A549 (cell line): ENCODE data around the gene PARD3B. TPM values are rescaled to one million over a fixed set of nuclear protein-coding genes. Genes with fewer than 3 reads are reported as not detected.

Experiments used
- ATAC-seq, 2 experiments: fragments of 200-7000 bp in 1 of 2; fragments of >200 bp in 1 of 2; cut with Nextera tagmentation in 1 of 2; cut with Tn5 transposase in 1 of 2; 3 replicates each; pipeline versions ENCODE4 v1.8.0 to v1.9.1; 2018 to 2020; ENCODE audit warnings: mild to moderate bottlenecking in 1 of 2, moderate library complexity in 1 of 2
- CTCF ChIA-PET: fragments of 300-600 bp; sonication (Branson Sonifier 250); formaldehyde crosslinking; extraction: SDS; loops from one replicate; lab custom pipeline; 2021; ENCODE audit warnings: antibody characterized with exemption, inconsistent platforms; lab: Yijun Ruan, JAX
- POLR2A ChIA-PET: fragments of 350-600 bp; formaldehyde crosslinking; extraction: SDS; loops from one replicate; lab custom pipeline; 2021; ENCODE audit warnings: antibody characterized with exemption, inconsistent platforms; lab: Yijun Ruan, JAX
- DNase-seq, 2 experiments: peaks; one replicate each; pipeline versions ENCODE4 v3.0.0 to v3.0.0-alpha.2; 2011 to 2016; ENCODE audit warnings: low read depth in 1 of 2, low spot score in 1 of 2
- FAIRE-seq: peaks from 2 replicates; lab custom pipeline; 2011; peaks lifted over from hg19 to GRCh38; lab: Jason Lieb, UNC
- H3K27ac ChIP-seq, 2 experiments: fragments of >200 bp; sonication (Bioruptor Twin); formaldehyde crosslinking; 3 replicates each; pipeline ENCODE4 v1.5.1; 2016 to 2017
- H3K4me1 ChIP-seq: fragments of >200 bp; sonication (Bioruptor Twin); formaldehyde crosslinking; 3 replicates; pipeline ENCODE4 v1.6.1; 2016
- H3K4me2 ChIP-seq: fragments of >200 bp; sonication (Bioruptor Twin); formaldehyde crosslinking; 3 replicates; pipeline ENCODE4 v1.6.1; 2016
- H3K4me3 ChIP-seq: fragments of >200 bp; sonication (Bioruptor Twin); formaldehyde crosslinking; 3 replicates; pipeline ENCODE4 v1.5.1; 2016
- H3K9me3 ChIP-seq: fragments of >200 bp; sonication (Bioruptor Twin); formaldehyde crosslinking; 3 replicates; pipeline ENCODE4 v1.6.1; 2016
- BHLHE40 ChIP-seq: IDR thresholded peaks from 2 replicates; pipeline ENCODE4 v1.6.1; 2012; ENCODE audit warnings: low read depth, low read length, inconsistent platforms
- CBX2 ChIP-seq: fragments of 200-600 bp; sonication (generic); IDR thresholded peaks from 2 replicates; pipeline ENCODE4 v1.6.1; 2016; ENCODE audit warnings: low read depth, mild to moderate bottlenecking, borderline replicate concordance
- CEBPB ChIP-seq, 2 experiments: fragments of >200 bp in 1 of 2; sonication (Bioruptor Twin) in 1 of 2; formaldehyde crosslinking in 1 of 2; IDR thresholded peaks; 2 replicates each; pipeline ENCODE4 v1.6.1; 2012 to 2016
- CHD4 ChIP-seq: fragments of 200-600 bp; sonication (generic); IDR thresholded peaks from 2 replicates; pipeline ENCODE4 v1.6.1; 2016; ENCODE audit warnings: antibody characterized with exemption, mild to moderate bottlenecking, borderline replicate concordance
- EHF ChIP-seq: fragments of 250-450 bp; sonication (Bioruptor Pico); IDR thresholded peaks from 2 replicates; pipeline ENCODE4 v1.5.0; 2020; ENCODE audit warnings: mild to moderate bottlenecking
- EP300 ChIP-seq, 2 experiments: fragments of >200 bp; sonication (Bioruptor Twin); formaldehyde crosslinking; IDR thresholded peaks; 2 replicates in 1 of 2; 3 replicates in 1 of 2; pipeline ENCODE4 v1.6.1; 2016 to 2017
- ESRRA ChIP-seq: fragments of 150-350 bp; IDR thresholded peaks from 2 replicates; pipeline ENCODE4 v1.6.1; 2014; ENCODE audit warnings: mild to moderate bottlenecking, low read length, borderline replicate concordance
- HDAC2 ChIP-seq: fragments of 200-600 bp; sonication (generic); IDR thresholded peaks from 2 replicates; pipeline ENCODE4 v1.6.1; 2016
- HOXB5 ChIP-seq: fragments of 250-450 bp; sonication (Bioruptor Pico); IDR thresholded peaks from 2 replicates; pipeline ENCODE4 v1.5.0; 2020; ENCODE audit warnings: mild to moderate bottlenecking, moderate library complexity
- JUNB ChIP-seq: fragments of >200 bp; sonication (Bioruptor Twin); formaldehyde crosslinking; IDR thresholded peaks from 2 replicates; pipeline ENCODE4 v1.6.1; 2016
- KDM5A ChIP-seq: fragments of 200-600 bp; sonication (generic); IDR thresholded peaks from 2 replicates; pipeline ENCODE4 v1.6.1; 2016; ENCODE audit warnings: antibody characterized with exemption, mild to moderate bottlenecking
- NR3C1 ChIP-seq: fragments of >200 bp; sonication (Bioruptor Twin); formaldehyde crosslinking; IDR thresholded peaks from 3 replicates; pipeline ENCODE4 v1.6.1; 2017
- POLR2AphosphoS2 ChIP-seq: conservative IDR thresholded peaks from 2 replicates; pipeline ENCODE4 v1.6.1; 2012; ENCODE audit warnings: low read length, improper control_type of control experiment, inconsistent platforms
- RFX5 ChIP-seq: fragments of 450-650 bp; IDR thresholded peaks from 2 replicates; pipeline ENCODE4 v1.7.1; 2014; ENCODE audit warnings: antibody characterized with exemption, mild to moderate bottlenecking, moderate library complexity
- RNF2 ChIP-seq: fragments of 200-600 bp; sonication (generic); IDR thresholded peaks from 2 replicates; pipeline ENCODE4 v1.6.1; 2016; ENCODE audit warnings: low read depth, mild to moderate bottlenecking, antibody characterized with exemption, moderate library complexity, borderline replicate concordance
- ZC3H11A ChIP-seq: fragments of 450-650 bp; IDR thresholded peaks from 2 replicates; pipeline ENCODE4 v1.6.1; 2014; ENCODE audit warnings: antibody characterized with exemption, mild to moderate bottlenecking
- WGBS: methylation state at CpG from one replicate; pipeline ENCODE4 v1.1.6; 2017; ENCODE audit errors: missing lambda C conversion rate; 5-methylcytosine and 5-hydroxymethylcytosine counted together
- polyA plus RNA-seq, 4 experiments: library from polyadenylated mRNA; depleted of rRNA in 3 of 4; stranded (reverse); fragments of >200 nt; fragmentation: RNase III in 1 of 4; extraction: RNeasy Plus Mini Kit Qiagen cat#74134 plus additional on column Dnase treatment in 1 of 4; gene quantifications; 2 replicates in 3 of 4; 3 replicates in 1 of 4; pipeline ENCODE4 v1.2.3, GENCODE V29; 2011 to 2017
- TF ChIP-seq, protein P1 (sequence below): IDR thresholded peaks from 2 replicates; pipeline ENCODE4 v1.6.1; 2012; ENCODE audit warnings: low read depth, borderline replicate concordance
- TF ChIP-seq, protein P2 (sequence below): fragments of 200-600 bp; sonication (generic); IDR thresholded peaks from 2 replicates; pipeline ENCODE4 v1.6.1; 2016; ENCODE audit warnings: antibody characterized with exemption, mild to moderate bottlenecking, moderate library complexity
- TF ChIP-seq, protein P3 (sequence below): fragments of 250-450 bp; sonication (Bioruptor Pico); IDR thresholded peaks from 2 replicates; pipeline ENCODE4 v1.5.0; 2021; ENCODE audit warnings: mild to moderate bottlenecking, moderate library complexity, borderline replicate concordance
- TF ChIP-seq, protein P4 (sequence below): fragments of >200 bp; sonication (Bioruptor Twin); formaldehyde crosslinking; IDR thresholded peaks from 3 replicates; pipeline ENCODE4 v1.6.1; 2016
- TF ChIP-seq, protein P5 (sequence below): fragments of 150-350 bp; IDR thresholded peaks from 2 replicates; pipeline ENCODE4 v1.6.1; 2014; ENCODE audit warnings: low read depth, mild to moderate bottlenecking, low read length
- TF ChIP-seq, protein P6 (sequence below): IDR thresholded peaks from 2 replicates; pipeline ENCODE4 v1.6.1; 2012

Gene PARD3B
- polyA plus RNA-seq, 2 of the 4 experiments (the other 2 are of a cell fraction): 1.2 to 2.4 TPM

DNA sequence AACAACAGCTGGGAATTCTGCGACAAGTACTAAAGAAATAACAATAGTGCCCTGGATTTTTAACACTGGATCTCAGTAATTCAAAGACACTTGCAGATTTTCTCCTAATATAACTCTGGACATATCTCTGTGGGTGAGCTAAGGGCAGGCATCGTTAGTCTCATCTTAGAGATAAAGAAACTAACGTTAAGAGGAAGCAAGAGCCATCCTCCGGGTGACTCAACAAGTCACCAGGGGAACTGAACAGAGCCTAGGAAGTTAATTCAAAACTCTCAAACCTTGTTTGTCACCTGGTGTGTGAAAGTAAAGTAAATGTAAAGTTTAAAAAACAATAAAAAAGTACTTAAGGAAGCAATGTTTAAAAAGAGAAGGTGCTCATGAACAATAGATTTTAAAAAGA lies 1095.4 kb downstream of the PARD3B start:
- H3K4me3 ChIP-seq: no peak overlapping the region
- WGBS: 48% methylated on average over 4 of the region's 4 CpGs
- ChIA-PET CTCF (interaction anchor here (1.6 kb wide), 1 partner anchor 12 kb away, joined by 6 read pairs; no protein-coding TSS in a partner anchor), POLR2A (no interaction called here)
- ATAC-seq (no peak), FAIRE-seq (no peak), DNase-seq (no peak)
- no peak overlapping the region for H3K27ac ChIP-seq
- no peaks in the 10 kb centered on the region for H3K9me3 ChIP-seq
- H3K4me1 ChIP-seq: no peaks in the 10 kb centered on the region
- TF ChIP-seq RFX5: no peak
- TF ChIP-seq, protein P1, sequence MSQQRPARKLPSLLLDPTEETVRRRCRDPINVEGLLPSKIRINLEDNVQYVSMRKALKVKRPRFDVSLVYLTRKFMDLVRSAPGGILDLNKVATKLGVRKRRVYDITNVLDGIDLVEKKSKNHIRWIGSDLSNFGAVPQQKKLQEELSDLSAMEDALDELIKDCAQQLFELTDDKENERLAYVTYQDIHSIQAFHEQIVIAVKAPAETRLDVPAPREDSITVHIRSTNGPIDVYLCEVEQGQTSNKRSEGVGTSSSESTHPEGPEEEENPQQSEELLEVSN: no peak
- no peak for TF ChIP-seq CBX2
- no peak for TF ChIP-seq EHF (CRISPR knock-in tag)
- TF ChIP-seq BHLHE40: no peak
- TF ChIP-seq, protein P2, sequence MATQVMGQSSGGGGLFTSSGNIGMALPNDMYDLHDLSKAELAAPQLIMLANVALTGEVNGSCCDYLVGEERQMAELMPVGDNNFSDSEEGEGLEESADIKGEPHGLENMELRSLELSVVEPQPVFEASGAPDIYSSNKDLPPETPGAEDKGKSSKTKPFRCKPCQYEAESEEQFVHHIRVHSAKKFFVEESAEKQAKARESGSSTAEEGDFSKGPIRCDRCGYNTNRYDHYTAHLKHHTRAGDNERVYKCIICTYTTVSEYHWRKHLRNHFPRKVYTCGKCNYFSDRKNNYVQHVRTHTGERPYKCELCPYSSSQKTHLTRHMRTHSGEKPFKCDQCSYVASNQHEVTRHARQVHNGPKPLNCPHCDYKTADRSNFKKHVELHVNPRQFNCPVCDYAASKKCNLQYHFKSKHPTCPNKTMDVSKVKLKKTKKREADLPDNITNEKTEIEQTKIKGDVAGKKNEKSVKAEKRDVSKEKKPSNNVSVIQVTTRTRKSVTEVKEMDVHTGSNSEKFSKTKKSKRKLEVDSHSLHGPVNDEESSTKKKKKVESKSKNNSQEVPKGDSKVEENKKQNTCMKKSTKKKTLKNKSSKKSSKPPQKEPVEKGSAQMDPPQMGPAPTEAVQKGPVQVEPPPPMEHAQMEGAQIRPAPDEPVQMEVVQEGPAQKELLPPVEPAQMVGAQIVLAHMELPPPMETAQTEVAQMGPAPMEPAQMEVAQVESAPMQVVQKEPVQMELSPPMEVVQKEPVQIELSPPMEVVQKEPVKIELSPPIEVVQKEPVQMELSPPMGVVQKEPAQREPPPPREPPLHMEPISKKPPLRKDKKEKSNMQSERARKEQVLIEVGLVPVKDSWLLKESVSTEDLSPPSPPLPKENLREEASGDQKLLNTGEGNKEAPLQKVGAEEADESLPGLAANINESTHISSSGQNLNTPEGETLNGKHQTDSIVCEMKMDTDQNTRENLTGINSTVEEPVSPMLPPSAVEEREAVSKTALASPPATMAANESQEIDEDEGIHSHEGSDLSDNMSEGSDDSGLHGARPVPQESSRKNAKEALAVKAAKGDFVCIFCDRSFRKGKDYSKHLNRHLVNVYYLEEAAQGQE: no peak
- TF ChIP-seq NR3C1: no peak
- TF ChIP-seq, protein P3, sequence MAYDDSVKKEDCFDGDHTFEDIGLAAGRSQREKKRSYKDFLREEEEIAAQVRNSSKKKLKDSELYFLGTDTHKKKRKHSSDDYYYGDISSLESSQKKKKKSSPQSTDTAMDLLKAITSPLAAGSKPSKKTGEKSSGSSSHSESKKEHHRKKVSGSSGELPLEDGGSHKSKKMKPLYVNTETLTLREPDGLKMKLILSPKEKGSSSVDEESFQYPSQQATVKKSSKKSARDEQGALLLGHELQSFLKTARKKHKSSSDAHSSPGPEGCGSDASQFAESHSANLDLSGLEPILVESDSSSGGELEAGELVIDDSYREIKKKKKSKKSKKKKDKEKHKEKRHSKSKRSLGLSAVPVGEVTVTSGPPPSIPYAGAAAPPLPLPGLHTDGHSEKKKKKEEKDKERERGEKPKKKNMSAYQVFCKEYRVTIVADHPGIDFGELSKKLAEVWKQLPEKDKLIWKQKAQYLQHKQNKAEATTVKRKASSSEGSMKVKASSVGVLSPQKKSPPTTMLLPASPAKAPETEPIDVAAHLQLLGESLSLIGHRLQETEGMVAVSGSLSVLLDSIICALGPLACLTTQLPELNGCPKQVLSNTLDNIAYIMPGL (CRISPR knock-in tag): no peak
- no peak for TF ChIP-seq EP300 (IDR thresholded peaks at IDR 0.05)
- TF ChIP-seq RNF2: no peak
- TF ChIP-seq CHD4: no peak
- TF ChIP-seq, protein P4, sequence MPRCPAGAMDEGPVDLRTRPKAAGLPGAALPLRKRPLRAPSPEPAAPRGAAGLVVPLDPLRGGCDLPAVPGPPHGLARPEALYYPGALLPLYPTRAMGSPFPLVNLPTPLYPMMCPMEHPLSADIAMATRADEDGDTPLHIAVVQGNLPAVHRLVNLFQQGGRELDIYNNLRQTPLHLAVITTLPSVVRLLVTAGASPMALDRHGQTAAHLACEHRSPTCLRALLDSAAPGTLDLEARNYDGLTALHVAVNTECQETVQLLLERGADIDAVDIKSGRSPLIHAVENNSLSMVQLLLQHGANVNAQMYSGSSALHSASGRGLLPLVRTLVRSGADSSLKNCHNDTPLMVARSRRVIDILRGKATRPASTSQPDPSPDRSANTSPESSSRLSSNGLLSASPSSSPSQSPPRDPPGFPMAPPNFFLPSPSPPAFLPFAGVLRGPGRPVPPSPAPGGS: no peak
- TF ChIP-seq, protein P5, sequence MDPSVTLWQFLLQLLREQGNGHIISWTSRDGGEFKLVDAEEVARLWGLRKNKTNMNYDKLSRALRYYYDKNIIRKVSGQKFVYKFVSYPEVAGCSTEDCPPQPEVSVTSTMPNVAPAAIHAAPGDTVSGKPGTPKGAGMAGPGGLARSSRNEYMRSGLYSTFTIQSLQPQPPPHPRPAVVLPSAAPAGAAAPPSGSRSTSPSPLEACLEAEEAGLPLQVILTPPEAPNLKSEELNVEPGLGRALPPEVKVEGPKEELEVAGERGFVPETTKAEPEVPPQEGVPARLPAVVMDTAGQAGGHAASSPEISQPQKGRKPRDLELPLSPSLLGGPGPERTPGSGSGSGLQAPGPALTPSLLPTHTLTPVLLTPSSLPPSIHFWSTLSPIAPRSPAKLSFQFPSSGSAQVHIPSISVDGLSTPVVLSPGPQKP: no peak
- no peak overlapping the region for H3K4me2 ChIP-seq

DNA sequence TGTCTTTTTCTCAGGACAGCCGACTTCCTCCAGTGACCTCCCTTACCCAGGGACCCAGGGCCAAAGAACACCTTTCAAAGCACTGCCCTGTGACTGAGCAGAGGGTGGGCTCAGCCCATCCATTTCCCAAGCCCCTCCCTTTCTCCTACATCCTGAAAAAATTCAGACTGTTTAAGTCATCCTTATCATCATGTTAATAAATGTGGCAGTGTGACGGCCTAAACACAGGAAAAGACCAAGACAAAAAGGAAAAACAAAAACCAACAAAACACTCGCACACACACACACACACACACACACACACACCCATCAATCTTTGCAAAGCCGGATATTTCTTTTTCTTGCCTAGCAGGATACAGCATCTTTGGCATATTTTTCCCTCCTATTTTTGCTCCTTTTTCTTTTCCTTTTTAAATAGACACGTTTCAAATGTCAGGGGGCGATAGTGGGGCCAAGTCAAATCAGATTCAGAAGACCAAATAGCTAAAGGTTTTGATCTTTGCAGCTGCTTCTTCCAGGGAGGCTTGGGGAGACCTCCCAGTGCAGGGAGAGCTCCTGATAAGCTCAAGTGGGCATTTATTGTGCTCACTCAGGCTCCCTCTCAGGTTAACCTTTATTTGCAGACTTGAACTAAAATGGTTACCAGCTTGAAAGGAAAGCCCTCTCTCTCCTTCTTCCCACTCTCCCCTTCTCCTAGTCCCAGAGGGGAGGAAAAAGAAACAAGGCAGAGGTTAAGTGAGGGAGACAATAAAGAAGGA lies 1097.5 kb downstream of the PARD3B start:
- 52% methylated on average over 6 of the region's 6 CpGs for WGBS
- FAIRE-seq: no peak
- no peaks in the 10 kb centered on the region for H3K9me3 ChIP-seq
- ATAC-seq: no peak
- no peak for TF ChIP-seq POLR2AphosphoS2
- no peak for TF ChIP-seq HOXB5 (CRISPR knock-in tag)
- no peak for TF ChIP-seq ZC3H11A
- TF ChIP-seq, protein P1: no peak
- no peak for TF ChIP-seq HDAC2
- no peak for TF ChIP-seq NR3C1
- TF ChIP-seq RFX5: no peak
- no peak for TF ChIP-seq ESRRA
- TF ChIP-seq, protein P6, sequence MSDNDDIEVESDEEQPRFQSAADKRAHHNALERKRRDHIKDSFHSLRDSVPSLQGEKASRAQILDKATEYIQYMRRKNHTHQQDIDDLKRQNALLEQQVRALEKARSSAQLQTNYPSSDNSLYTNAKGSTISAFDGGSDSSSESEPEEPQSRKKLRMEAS: no peak
- no peak for TF ChIP-seq JUNB
- no peak for TF ChIP-seq KDM5A
- no peak for TF ChIP-seq CEBPB (IDR thresholded peaks at IDR 0.05)
- TF ChIP-seq CBX2: no peak
- no peak overlapping the region for H3K4me3 ChIP-seq
- no peak overlapping the region for H3K27ac ChIP-seq
- H3K4me1 ChIP-seq: no peaks in the 10 kb centered on the region
- no peak for DNase-seq
- ChIA-PET POLR2A (no interaction called here), CTCF (interaction anchor here (1.4 kb wide), 1 partner anchor 33 kb away, joined by 5 read pairs; no protein-coding TSS in a partner anchor)
- H3K4me2 ChIP-seq: no peak overlapping the region
